HG02763 (cell line): ENCODE results near the gene KIRREL1.

Source experiments
- ATAC-seq: cut with Tn5 transposase; IDR thresholded peaks from one replicate; pipeline ENCODE4 v1.9.1; 2021; ENCODE audit warnings: mild to moderate bottlenecking, moderate library complexity; ENCODE audit not compliant: unreplicated experiment

Gene KIRREL1

GRCh38 chr1:158027508-158027907 is 34.1 kb downstream of the KIRREL1 start:
- no peak for ATAC-seq

DNA sequence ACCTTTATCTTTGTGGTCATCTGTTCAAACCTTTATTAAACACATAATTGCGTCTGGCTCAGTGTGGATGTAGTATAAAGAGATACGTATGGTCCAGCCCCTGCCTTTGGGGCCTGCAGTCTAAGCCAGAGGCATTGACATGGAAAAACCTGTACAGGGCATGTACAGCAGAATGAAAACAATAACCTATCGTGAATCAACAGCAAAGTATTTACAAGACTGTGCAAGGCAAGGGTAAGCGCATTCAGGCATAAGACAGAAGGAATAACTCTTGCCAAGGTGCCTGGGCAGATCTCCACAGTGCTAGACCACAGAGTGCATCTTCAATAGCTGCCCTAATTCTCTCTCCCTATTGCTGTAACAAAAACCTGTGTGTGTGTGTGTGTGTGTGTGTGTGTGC is 35.5 kb downstream of the KIRREL1 start:
- no peak for ATAC-seq

GRCh38 chr1:158035014-158035413 is 41.6 kb downstream of the KIRREL1 start:
- no peak for ATAC-seq

DNA sequence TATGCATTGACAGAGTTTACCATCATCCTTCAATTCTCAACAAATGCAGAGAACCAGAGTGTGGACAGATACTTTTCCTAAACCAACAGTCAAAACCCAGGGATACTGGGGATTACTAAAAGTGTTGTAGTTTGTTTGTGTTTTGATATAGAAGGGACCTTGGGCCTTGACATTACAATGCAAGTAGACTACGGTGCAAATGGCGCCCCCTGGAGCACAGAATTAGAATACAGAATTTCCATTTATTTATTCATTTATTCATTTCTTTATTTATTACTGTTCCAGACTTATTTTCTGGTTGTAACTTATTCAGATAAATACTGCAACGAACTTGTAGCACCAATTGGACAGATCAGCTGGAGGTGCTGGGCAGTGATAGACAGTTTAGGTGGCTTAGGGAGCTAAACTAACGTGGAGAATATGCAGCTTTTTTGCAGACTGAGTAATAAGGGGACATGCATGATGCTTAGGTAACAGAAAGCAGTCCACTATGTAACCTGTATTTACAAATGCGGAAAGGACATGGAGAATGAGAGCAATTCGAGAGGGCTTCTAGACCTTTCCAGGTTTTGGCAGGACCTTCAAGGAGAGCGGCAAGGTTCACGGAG is 42.6 kb downstream of the KIRREL1 start:
- ATAC-seq = no peak

GRCh38 chr1:158037008-158037865 is 43.8 kb downstream of the KIRREL1 start:
- no peak for ATAC-seq

- no peak for ATAC-seq
These were observed 44.5 kb downstream of the KIRREL1 start for GRCh38 chr1:158037866-158038359.

DNA sequence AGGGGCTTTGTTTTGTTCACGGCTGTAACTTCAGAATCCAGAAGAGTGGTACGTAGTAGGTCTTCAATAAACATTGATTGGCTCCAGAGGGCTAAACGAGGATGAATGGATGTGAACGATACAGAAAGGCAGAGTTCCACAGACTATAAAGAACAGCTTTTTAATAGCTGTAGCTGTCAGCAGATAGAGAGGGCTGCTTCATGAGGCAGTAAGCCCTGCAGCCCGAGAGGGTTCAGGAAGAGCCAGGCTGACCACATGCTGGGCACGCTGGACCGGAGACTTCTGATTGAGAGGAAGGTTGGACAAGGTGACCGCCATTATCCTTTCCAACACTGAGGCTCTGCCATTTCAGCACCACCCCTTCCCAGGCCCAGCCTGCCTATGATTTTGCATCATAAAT is 45.3 kb downstream of the KIRREL1 start:
- ATAC-seq = no peak

DNA sequence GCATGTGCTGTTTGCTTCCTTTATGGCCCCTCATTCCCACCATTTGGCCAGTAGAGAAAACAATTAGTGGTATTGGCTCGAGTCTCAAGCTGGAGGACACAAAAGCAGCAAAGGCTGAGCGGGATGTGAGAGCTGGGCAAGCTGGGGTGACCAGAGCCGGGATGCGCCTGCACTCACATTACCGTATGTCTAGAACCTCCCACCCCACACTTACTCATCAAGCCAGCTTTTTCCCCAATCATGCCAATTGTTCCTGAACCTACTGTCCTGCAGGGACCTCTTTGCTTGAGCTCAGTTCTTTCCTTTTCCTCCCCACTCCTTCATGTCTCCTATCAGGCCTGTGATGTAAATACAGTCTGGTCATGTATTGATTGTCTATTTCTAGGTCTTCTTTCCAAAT is 45.9 kb downstream of the KIRREL1 start:
- no peak for ATAC-seq

DNA sequence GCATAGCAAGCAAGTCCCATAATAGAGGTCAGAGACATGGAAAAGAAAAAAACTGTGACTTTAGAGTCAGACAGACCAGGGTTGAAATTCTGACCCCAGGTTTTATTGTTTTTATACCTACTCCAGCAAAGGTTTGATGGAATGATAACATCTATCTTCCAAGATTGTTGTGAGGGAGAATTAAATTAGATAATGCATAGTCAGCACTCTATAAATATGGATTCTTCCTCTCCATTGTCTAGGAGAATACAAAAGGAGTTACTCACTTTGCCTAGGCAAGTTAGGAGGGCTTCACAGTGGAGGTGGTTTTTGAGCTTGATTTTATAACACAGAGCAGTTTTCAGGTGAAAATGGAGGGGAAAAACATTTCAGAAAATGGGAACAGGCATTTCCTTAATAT is 46.9 kb downstream of the KIRREL1 start:
- no peak for ATAC-seq

GRCh38 chr1:158043232-158043631 is 49.8 kb downstream of the KIRREL1 start:
- no peak for ATAC-seq

GRCh38 chr1:158045639-158046038 is 52.2 kb downstream of the KIRREL1 start:
- no peak for ATAC-seq

- ATAC-seq = no peak
These were observed 53.5 kb downstream of the KIRREL1 start for GRCh38 chr1:158046715-158047510.

GRCh38 chr1:158048371-158049067 is 55.1 kb downstream of the KIRREL1 start:
- ATAC-seq = no peak

DNA sequence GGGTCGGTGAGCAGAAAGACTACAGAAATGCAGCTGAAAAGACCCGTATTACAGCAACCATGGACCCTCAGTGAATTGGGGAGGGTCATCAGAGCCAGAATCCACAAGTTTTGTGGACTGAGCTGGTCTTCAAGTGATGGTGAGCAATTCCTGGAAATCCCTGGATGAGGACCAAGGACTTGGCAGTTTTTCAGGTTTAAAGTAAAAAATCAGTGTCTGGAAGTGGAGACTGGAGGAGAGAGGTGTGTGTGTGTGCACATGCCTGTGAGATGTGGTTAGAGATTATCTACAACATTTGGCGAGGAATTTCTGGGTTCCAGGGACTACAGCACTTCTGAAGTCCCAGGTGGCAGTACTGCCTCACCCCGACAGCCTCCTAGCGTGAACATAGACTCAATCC is 56.4 kb downstream of the KIRREL1 start:
- ATAC-seq = no peak

DNA sequence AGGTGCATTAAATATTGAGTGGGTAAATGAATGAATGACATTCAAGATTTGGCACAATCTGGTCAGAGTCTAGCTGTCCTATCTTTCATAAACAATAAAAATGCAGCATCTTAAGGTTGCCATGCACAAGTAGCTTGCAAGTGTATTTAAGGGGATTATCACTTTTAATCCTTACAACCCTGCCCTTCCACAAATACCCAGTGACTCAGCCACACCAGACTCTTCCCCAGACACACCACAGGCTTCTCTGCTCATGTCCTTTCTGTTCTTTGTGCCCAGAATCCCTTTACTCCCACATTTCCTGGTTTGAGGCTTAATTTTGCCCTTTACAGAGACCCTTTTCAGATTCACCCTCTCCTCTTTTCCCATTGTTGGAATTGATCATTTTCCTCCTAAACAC is 59.8 kb downstream of the KIRREL1 start:
- ATAC-seq = no peak

GRCh38 chr1:158054721-158055120 is 61.3 kb downstream of the KIRREL1 start:
- ATAC-seq = no peak

DNA sequence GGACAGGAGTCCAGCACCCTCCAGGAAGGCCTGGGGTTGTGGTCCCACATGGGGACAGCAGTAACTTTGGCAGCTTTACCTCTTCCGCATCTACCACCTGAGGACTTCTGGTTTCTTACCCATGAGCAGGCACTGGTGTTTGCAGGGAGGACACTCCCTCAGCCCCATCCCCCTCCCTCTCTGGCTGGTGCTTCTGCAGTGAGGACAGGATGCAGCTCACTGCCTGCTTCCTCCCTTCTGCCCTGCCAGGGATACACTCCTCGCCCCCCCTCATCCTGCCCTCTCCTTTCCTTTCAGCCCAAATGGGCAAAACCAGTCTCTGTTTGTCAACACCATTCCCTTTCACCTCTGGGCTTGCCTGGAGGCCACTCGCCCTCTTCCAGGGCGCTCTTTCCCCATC is 62.4 kb downstream of the KIRREL1 start:
- ATAC-seq = no peak

DNA sequence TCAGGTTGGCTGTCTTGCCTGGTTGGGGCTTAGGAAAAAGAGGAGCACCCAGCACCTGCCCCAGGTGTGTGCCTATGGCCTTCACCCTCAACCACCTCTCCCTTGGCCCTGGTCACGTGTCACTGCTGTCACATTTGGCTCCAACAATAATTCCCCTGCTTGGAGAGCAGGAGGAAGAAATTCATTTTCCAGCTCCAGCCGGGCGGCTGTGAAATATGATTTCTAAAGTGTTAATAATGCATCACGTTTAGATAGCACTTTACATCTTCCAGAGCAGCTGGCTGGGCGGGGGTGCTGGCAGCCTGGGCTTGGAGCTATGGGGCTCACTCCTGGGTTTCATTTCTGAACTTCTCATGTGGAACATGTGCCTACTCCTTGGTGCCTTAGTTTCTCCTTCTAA is 63.1 kb downstream of the KIRREL1 start:
- no peak for ATAC-seq

DNA sequence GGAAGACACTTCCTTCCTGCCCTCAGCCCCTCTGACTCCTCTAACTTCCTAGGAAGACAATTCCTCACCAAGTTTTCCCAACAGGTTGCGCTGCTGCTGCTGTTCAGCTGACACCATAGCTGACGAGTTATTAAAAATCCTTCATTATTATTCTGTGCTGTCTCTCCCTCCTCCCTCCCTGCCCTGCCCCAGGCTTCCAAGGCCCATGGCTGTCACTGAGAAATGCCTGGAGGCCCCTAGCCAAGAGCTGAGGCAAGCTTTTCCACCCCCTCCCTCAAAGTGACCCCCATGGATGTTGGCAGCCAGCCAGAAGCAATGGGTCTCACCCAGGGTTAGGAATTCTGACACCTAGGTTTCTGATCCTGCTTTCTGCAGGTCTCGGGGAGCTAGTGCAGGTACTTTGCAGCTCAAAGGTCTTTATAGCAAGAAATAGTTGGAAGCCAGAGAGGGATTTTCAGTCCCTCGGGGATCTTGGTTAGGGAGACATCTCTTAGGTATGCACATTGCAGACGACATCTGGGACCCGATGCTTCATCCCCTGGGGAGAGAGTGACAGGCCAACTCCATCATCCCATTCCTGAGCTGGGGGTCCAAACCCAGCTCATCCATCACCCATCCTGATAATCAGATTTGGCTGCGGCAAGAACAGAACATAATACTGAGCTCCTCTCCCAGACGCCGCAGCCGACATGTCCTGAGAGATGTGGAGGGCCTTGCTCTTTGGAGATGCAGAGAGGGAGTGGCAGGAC is 65.0 kb downstream of the KIRREL1 start:
- ATAC-seq = no peak

DNA sequence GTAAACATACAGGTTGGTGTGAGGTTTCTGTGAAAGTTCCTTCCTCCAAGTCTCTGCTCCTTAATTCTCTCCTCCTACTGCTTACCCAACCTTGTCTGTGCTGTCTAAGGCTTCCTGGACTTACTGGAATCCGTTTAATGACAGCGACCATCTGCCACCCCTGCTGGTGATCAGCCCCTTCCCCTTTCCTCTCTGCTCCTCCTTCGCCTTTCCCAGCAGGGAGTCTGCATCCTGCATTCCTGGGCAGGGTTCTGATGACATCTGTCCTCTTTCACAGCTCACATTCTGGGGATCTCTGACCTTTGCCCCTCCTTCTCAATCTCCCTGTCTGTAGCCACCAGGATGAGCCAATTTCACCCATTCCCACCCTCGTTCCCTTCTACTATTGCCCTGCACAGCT is 66.5 kb downstream of the KIRREL1 start:
- ATAC-seq = no peak
